ENCODE data around the gene PANK1. TPM values are rescaled to one million over a fixed set of nuclear protein-coding genes. Genes with fewer than 3 reads are reported as not detected.

PANK1 gene
- total RNA-seq, 1 donor from 2014 or later: 2.6 TPM

- no peak for DNase-seq (ENCODE audit: low spot score)
Observed at GRCh38 chr10:89652806-89653370, 7.8 kb upstream of the PANK1 start.

GRCh38 chr10:89651916-89652573 lies 7.0 kb upstream of the PANK1 start:
- DNase-seq (ENCODE audit: low spot score): no peak

GRCh38 chr10:89651205-89651915 lies 6.3 kb upstream of the PANK1 start:
- no peak for DNase-seq (ENCODE audit: low spot score)

GRCh38 chr10:89649051-89649450 lies 4.0 kb upstream of the PANK1 start:
- no peak for DNase-seq (ENCODE audit: low spot score)

GRCh38 chr10:89648074-89648473 lies 3.0 kb upstream of the PANK1 start:
- no peak for DNase-seq (ENCODE audit: low spot score)

DNA sequence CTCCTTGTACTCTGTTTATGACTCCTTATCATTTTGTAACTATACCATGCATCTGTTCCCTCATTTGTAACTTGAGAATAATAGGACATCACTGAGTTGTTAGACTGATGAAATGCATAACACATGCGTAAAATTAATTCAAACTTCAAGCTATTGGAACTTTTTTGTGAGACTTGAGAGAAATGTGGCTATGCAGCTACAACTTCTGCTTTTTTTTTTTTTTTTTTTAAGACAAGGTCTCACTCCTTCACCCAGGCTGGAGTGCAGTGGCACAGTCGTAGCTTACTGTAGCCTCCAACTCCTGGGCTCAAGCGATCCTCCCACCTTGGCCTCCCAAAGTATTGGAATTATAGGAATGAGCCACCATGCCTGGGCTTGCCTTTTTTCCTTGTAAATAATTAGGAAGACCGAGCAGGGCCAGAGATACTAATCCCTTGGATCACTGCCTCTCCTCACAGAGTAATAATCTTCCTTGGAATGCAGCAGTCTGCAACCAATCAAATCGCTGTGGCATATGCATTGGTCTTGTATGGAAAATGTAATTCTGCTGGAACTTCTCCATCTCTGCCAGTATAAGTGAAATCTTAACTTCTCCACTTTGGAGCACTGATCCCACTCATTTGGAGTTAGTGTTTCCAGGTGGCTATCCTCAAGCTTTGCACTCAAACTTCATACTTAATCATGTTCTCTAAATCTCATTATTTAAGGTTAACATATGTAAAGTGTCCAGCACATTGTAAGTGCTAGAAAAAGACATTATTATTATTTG lies 2.0 kb upstream of the PANK1 start:
- DNase-seq (ENCODE audit: low spot score): no peak

DNA sequence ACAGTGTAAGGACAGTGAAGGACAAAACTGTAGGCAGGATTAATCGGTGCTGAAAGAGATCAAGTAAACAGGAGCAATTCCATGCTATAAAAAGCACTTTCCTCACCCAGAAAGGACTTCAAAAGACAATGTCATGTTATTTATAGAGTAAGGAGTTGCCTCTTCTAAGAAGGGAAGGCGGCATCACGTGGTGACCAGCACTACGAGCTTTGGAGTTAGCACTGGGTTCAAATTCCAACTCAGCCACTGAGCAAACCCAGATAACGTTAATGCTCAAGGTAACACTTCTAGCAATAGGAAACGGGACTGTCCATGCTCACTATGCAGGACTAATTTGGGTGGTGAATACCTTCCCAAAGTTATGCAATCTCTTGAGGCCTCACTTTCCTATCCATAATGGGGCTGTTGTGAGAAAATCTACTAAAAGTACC lies 715 bp upstream of the PANK1 start:
- no peak for DNase-seq (ENCODE audit: low spot score)

GRCh38 chr10:89644691-89644966 lies 413 bp downstream of the PANK1 start:
- no peak for DNase-seq (ENCODE audit: low spot score)

- no peak for DNase-seq (ENCODE audit: low spot score)
Observed at GRCh38 chr10:89643812-89644690, 991 bp downstream of the PANK1 start.

GRCh38 chr10:89643431-89643811 lies 1.6 kb downstream of the PANK1 start:
- no peak for DNase-seq (ENCODE audit: low spot score)

- no peak for DNase-seq (ENCODE audit: low spot score)
Observed at GRCh38 chr10:89642193-89642592, 2.8 kb downstream of the PANK1 start.

DNA sequence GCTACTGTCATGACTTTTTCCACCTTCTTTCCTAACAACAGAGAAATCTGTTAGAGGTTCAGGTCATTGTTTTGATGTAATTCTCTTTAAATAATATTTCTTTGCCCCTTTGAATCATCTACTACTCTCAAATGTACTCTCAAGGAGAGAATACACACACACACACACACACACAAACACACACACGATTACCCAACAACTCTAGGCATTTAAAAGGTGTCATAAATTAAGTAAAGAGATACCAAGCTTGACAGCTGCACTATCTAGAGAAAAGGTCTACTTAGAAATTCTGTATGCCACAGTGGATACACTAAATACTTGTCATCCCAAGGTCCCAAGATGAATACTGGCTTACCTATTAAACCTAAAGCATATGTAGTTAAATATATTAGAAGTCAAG lies 4.8 kb downstream of the PANK1 start:
- no peak for DNase-seq (ENCODE audit: low spot score)

DNA sequence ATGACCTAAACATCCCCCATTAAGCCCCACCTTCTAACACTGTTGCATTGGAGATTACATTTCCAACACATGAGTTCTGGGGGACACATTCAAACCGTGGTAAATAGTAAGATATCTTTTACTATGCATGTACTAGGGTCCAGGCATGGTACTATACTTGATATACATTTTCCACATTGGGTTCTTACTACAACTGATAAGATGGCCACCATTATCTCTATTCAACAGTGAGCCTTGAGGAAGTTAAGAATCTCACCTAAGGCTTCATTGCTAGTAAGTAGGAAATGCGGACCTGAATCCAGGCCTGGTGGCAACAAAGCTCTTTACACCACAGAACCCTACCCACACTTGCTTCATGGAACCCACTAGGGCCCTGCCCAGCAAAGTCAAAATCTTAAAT lies 5.7 kb downstream of the PANK1 start:
- DNase-seq (ENCODE audit: low spot score): no peak

GRCh38 chr10:89637113-89637512 lies 7.9 kb downstream of the PANK1 start:
- DNase-seq (ENCODE audit: low spot score): no peak

DNA sequence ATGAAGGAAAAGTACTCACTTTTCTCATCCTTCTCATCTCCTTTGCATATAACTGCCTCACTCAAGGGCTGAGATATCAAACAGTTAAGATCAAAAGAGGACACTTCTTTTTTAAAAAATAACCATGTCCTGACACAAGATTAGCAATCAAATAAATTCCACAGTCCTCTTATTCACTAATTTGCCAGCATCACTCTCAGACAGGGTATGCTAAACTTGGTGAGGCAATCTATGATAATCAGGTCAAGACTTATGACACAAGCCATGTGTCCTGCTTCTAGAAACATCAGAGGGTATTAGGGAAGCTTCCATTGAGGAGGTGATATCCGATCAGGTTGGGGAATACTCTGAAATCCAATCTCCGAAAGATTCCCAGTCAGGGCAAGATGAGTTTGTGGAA lies 10.4 kb downstream of the PANK1 start:
- no peak for DNase-seq (ENCODE audit: low spot score)

DNA sequence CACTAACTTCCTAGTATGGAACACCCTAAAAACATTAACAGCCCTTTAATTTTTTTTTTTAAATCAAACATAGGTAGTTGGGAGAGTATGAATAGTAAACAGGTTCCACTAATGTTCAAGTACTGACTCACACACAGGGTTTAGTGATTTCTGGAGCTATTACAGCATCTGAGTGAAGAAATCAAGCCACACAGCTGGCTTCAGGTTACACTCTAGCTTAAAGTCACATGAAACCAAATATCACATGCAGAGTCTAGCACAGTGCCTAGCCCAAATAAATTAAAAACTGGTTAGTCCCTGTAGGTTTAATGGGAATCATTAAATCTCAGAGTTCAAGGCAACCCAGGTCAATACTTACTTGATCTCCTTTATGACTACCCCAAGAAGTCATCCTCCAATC lies 11.6 kb downstream of the PANK1 start:
- DNase-seq (ENCODE audit: low spot score): no peak

- DNase-seq (ENCODE audit: low spot score): no peak
Observed at GRCh38 chr10:89632824-89633223, 12.2 kb downstream of the PANK1 start.

DNA sequence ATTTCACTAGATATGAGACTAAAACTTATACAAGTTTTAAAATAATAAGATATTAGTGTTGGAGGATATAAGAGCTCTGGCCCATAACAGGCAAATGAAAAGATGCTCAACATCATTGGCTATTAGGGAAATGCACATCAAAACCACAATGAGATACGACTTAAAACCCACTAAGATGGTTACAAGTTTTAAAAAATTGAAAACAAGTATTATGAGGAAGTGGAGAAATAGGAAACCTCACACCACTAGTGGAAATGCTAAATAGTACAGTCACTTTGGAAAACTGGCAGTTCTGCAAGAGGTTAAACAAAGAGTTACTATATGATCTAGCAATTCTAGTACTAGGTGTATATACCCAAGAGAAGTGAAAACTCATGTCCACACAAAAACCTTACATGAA lies 17.2 kb downstream of the PANK1 start:
- DNase-seq (ENCODE audit: low spot score): no peak

DNA sequence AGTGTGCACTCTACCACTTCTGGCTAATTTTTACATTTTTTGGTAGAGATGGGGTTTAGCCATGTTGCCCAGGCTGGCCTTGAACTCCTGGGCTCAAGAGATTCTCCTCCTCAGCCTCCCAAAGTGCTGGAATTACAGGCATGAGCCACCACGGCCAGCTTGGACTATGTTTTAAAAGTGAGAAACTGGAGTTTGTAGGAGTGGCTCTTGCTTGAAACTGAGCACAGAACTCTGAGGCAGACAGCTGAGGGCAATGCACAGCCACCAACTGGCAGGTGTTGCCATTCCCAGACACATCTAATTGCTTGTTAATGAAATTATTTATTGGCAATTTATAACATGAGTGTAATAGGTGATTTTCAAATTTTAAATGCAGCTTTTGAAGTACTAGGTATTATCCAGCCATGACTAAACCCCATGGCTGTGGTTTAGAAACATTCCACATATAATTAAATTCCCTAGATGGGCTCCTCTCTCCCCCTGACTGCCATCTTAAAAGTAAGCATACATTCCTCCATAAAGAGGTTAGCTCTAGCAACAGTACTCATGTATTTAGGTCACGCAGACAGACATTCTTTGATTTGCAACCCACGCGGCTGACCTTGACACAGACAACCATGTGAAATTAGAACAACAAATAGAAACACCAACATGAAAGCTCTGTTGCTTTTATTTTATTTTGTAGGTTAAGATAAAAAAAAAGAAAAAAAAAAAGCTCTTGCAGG lies 19.8 kb downstream of the PANK1 start:
- no peak for DNase-seq (ENCODE audit: low spot score)

DNA sequence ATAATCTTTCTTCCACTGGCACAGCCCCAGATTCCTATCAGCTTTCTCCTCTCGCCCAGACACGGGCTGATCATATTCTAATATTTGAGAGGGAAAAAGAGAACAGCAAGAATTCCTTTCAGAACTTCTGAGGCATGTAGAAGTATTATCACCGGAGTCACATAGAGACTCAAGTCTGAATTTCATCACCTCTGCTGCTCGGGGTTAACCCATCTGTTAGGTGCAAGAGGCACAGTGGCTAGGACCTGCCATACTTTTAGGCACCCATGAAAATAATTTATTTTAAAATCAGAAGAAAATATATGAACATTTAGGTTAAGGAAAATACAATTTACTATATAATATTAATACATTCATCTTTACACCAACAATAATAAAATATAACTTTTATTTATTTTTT lies 21.0 kb downstream of the PANK1 start:
- DNase-seq (ENCODE audit: low spot score): no peak

- DNase-seq (ENCODE audit: low spot score): no peak
Observed at GRCh38 chr10:89622151-89622550, 22.9 kb downstream of the PANK1 start.

Data from mesenteric fat pad (tissue), 1 donor.